HL-60 (cell line): ENCODE measurements around the gene LETM1.

Source experiments
- CTCF ChIP-seq: IDR thresholded peaks from one replicate; pipeline ENCODE4 v1.5.1; 2011; ENCODE audit warnings: low read length, control low read depth, inconsistent platforms; ENCODE audit not compliant: insufficient read depth
- POLR2AphosphoS5 ChIP-seq: IDR thresholded peaks from 2 replicates; pipeline ENCODE4 v1.6.1; 2012; ENCODE audit warnings: low read depth
- REST ChIP-seq: IDR thresholded peaks from 2 replicates; pipeline ENCODE4 v1.6.1; 2012; ENCODE audit warnings: low read depth; ENCODE audit not compliant: insufficient replicate concordance
- SPI1 ChIP-seq: IDR thresholded peaks from 2 replicates; pipeline ENCODE4 v1.6.1; 2012; ENCODE audit warnings: low read depth, mild to moderate bottlenecking, borderline replicate concordance

- TF ChIP-seq CTCF (no peak), POLR2AphosphoS5 (no peak), SPI1 (no peak), REST (no peak)
These were observed 54.5 kb downstream of the LETM1 start for GRCh38 chr4:1801286-1801958.
